Thymus (tissue), 11 donors: Measurements from ENCODE around the gene LRCH3. TPM values are rescaled to one million over a fixed set of nuclear protein-coding genes. Genes with fewer than 3 reads are reported as not detected.
A peak's percentile ranks its signal among the peaks of the same experiment; 100 is the strongest.

Experiments used
- DNase-seq, 9 donors: peaks; one replicate each; pipeline ENCODE4 v3.0.0-alpha.2; 2013; ENCODE audit warnings: low spot score in 9 of 9, low read depth in 6 of 9, missing footprints in 1 of 9
- H3K27ac ChIP-seq, 2 donors: one replicate each; pipeline ENCODE4 v1.5.1; 2013; ENCODE audit warnings: control low read depth in 1 of 2, low read depth in 1 of 2, low read length in 1 of 2, mild to moderate bottlenecking in 1 of 2, moderate library complexity in 1 of 2
- H3K27me3 ChIP-seq, 2 donors: one replicate each; pipeline ENCODE4 v1.5.1; 2013; ENCODE audit warnings: low read length in 1 of 2; ENCODE audit not compliant: control insufficient read depth in 2 of 2, insufficient read depth in 1 of 2
- H3K36me3 ChIP-seq, 2 donors: one replicate each; pipeline ENCODE4 v1.5.1; 2013; ENCODE audit warnings: low read length in 1 of 2, mild to moderate bottlenecking in 1 of 2, moderate library complexity in 1 of 2; ENCODE audit not compliant: control insufficient read depth in 2 of 2, insufficient read depth in 2 of 2
- H3K4me1 ChIP-seq, 2 donors: one replicate each; pipeline ENCODE4 v1.5.1; 2013; ENCODE audit warnings: low read length in 2 of 2; ENCODE audit not compliant: control insufficient read depth in 2 of 2, insufficient read depth in 2 of 2
- H3K4me3 ChIP-seq, 2 donors: one replicate each; pipeline ENCODE4 v1.5.1; 2013; ENCODE audit warnings: low read length in 2 of 2, control low read depth in 1 of 2, mild to moderate bottlenecking in 1 of 2
- H3K9me3 ChIP-seq, 2 donors: one replicate each; pipeline ENCODE4 v1.5.1; 2013; ENCODE audit warnings: low read length in 1 of 2, mild to moderate bottlenecking in 1 of 2; ENCODE audit not compliant: control insufficient read depth in 2 of 2, insufficient read depth in 1 of 2
- WGBS: extraction: QIAGEN DNeasy Blood & Tissue Kit; methylation state at CpG from one replicate; pipeline ENCODE4 v1.1.7; 2013; 5-methylcytosine and 5-hydroxymethylcytosine counted together
- polyA plus RNA-seq: library from polyadenylated mRNA; stranded (reverse); fragments of 200-250 nt; gene quantifications from one replicate; pipeline ENCODE4 v1.2.3, GENCODE V29; 2013
- total RNA-seq: library from RNA; stranded (reverse); fragments of 120-200 nt; gene quantifications from one replicate; pipeline ENCODE4 v1.2.4, GENCODE V29; 2013
- donor health status: healthy.

LRCH3 gene
- total and polyA plus RNA-seq, 2 donors, result 25.4 to 76.6 TPM

- peak in 3 of 9 donors; percentile 5 to 12 (median 8) for DNase-seq
- Histone ChIP-seq H3K4me1 (peaks cover 11 to 23% of the 10 kb centered on the region in 2 donors), H3K9me3 (no peaks in the 10 kb centered on the region), H3K27ac (peak overlapping the region; percentile 81 to 85), H3K4me3 (peak overlapping the region; percentile 70 to 74), H3K36me3 (no peaks in the 10 kb centered on the region), H3K27me3 (no peaks in the 10 kb centered on the region)
- WGBS, result 17% methylated on average over 36 of the region's 36 CpGs
Measured at GRCh38 chr3:197750858-197751737, 40.0 kb upstream of the LRCH3 start.

- Histone ChIP-seq H3K4me3 (no peak overlapping the region), H3K4me1 (peaks cover 11 to 23% of the 10 kb centered on the region in 2 donors), H3K36me3 (peaks cover 0 to 3% of the 10 kb centered on the region in 2 donors), H3K27ac (no peak overlapping the region), H3K9me3 (no peaks in the 10 kb centered on the region), H3K27me3 (no peaks in the 10 kb centered on the region)
- WGBS, result 96% methylated on average over 5 of the region's 5 CpGs
- no peak for DNase-seq
Measured at GRCh38 chr3:197752107-197752506, 38.9 kb upstream of the LRCH3 start.

- Histone ChIP-seq H3K27me3 (no peaks in the 10 kb centered on the region), H3K9me3 (no peaks in the 10 kb centered on the region), H3K27ac (no peak overlapping the region), H3K36me3 (peaks cover 0 to 4% of the 10 kb centered on the region in 2 donors), H3K4me3 (no peak overlapping the region), H3K4me1 (peaks cover 11 to 23% of the 10 kb centered on the region in 2 donors)
- DNase-seq, result no peak
- WGBS, result 97% methylated on average over 3 of the region's 3 CpGs
Measured at GRCh38 chr3:197753263-197753662, 37.8 kb upstream of the LRCH3 start.

GRCh38 chr3:197756704-197757103, 34.4 kb upstream of the LRCH3 start:
- H3K4me1 ChIP-seq, result peaks cover 3 to 5% of the 10 kb centered on the region in 2 donors
- no peaks in the 10 kb centered on the region for H3K27me3 ChIP-seq
- no peak overlapping the region for H3K27ac ChIP-seq
- peaks cover under 1 to 9% of the 10 kb centered on the region in 2 donors for H3K36me3 ChIP-seq
- no peaks in the 10 kb centered on the region for H3K9me3 ChIP-seq
- no peak for DNase-seq
- WGBS, result 96% methylated on average over 3 of the region's 3 CpGs
- no peak overlapping the region for H3K4me3 ChIP-seq

- H3K4me3 ChIP-seq, result no peak overlapping the region
- H3K27ac ChIP-seq, result no peak overlapping the region
- H3K27me3 ChIP-seq, result no peaks in the 10 kb centered on the region
- peaks cover 5 to 17% of the 10 kb centered on the region in 2 donors for H3K36me3 ChIP-seq
- H3K9me3 ChIP-seq, result no peaks in the 10 kb centered on the region
- H3K4me1 ChIP-seq, result peaks cover 0 to 2% of the 10 kb centered on the region in 2 donors
- WGBS, result 98% methylated on average over 4 of the region's 4 CpGs
- no peak for DNase-seq
Measured at GRCh38 chr3:197758512-197758911, 32.5 kb upstream of the LRCH3 start.

- Histone ChIP-seq H3K9me3 (no peaks in the 10 kb centered on the region), H3K27me3 (no peaks in the 10 kb centered on the region), H3K27ac (no peak overlapping the region), H3K4me1 (no peaks in the 10 kb centered on the region), H3K4me3 (no peak overlapping the region), H3K36me3 (peaks cover 5 to 29% of the 10 kb centered on the region in 2 donors)
- no peak for DNase-seq
Measured at GRCh38 chr3:197761784-197762183, 29.3 kb upstream of the LRCH3 start.

GRCh38 chr3:197775317-197775716, 15.7 kb upstream of the LRCH3 start:
- H3K4me3 ChIP-seq, result no peak overlapping the region
- H3K27ac ChIP-seq, result no peak overlapping the region
- no peak for DNase-seq
- no peaks in the 10 kb centered on the region for H3K4me1 ChIP-seq
- H3K36me3 ChIP-seq, result peaks cover 36 to 59% of the 10 kb centered on the region in 2 donors
- WGBS, result 98% methylated on average over 7 of the region's 7 CpGs
- H3K27me3 ChIP-seq, result no peaks in the 10 kb centered on the region
- no peaks in the 10 kb centered on the region for H3K9me3 ChIP-seq

GRCh38 chr3:197782230-197782629, 8.8 kb upstream of the LRCH3 start:
- no peaks in the 10 kb centered on the region for H3K27me3 ChIP-seq
- H3K4me1 ChIP-seq, result no peaks in the 10 kb centered on the region
- peaks cover 14 to 28% of the 10 kb centered on the region in 2 donors for H3K36me3 ChIP-seq
- WGBS, result 60% methylated on average over 4 of the region's 4 CpGs
- DNase-seq, result no peak
- no peak overlapping the region for H3K4me3 ChIP-seq
- H3K27ac ChIP-seq, result no peak overlapping the region
- no peaks in the 10 kb centered on the region for H3K9me3 ChIP-seq

- Histone ChIP-seq H3K27me3 (no peaks in the 10 kb centered on the region), H3K27ac (no peak overlapping the region), H3K36me3 (peaks cover 9 to 11% of the 10 kb centered on the region in 2 donors), H3K4me1 (no peaks in the 10 kb centered on the region), H3K9me3 (no peaks in the 10 kb centered on the region), H3K4me3 (no peak overlapping the region)
- DNase-seq, result no peak
- 96% methylated on average over 7 of the region's 7 CpGs for WGBS
Measured at GRCh38 chr3:197784019-197784585, 7.0 kb upstream of the LRCH3 start.
